WTC11 (cell line): ENCODE data around the gene ZFR.

ENCODE experiments used
- CREM ChIP-seq: sonication (generic); formaldehyde crosslinking; IDR thresholded peaks from 2 replicates; pipeline ENCODE4 v1.8.1; 2022; ENCODE audit warnings: mild to moderate bottlenecking, missing genetic modification reagents, moderate library complexity
- ZBTB21 ChIP-seq: sonication (generic); formaldehyde crosslinking; IDR thresholded peaks from 2 replicates; pipeline ENCODE4 v1.8.1; 2023; ENCODE audit warnings: mild to moderate bottlenecking, missing genetic modification reagents, borderline replicate concordance

DNA sequence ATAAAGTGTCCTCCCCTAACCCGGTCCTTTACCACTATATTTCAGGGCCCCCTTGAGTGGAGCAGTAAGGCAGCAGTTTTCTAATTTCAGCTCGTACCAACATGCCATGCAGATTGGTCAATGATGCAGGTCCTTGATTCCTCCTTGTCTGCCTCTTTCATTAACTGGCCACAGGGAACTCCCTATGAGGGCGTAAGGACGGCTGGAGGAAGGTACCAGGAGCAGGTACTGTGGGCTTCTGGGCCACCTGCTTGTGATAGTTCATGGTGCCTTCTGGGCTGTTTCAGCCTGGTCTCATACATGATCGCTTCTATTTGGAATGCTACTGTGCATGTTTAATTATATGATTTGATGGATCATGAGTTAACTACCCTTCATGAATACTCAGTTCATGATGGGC is 9.4 kb upstream of the ZFR start:
- TF ChIP-seq ZBTB21 (no peak), CREM (CRISPR knock-in tag) (no peak)
